ENCODE results near the gene CSF2RB. TPM values are rescaled to one million over a fixed set of nuclear protein-coding genes. Genes with fewer than 3 reads are reported as not detected.

The CSF2RB gene
- total and polyA plus RNA-seq, 2 donors (not counting 3 experiments of a cell fraction or from before 2014, with no cell fraction given) = 20.6 to 68.2 TPM

DNA sequence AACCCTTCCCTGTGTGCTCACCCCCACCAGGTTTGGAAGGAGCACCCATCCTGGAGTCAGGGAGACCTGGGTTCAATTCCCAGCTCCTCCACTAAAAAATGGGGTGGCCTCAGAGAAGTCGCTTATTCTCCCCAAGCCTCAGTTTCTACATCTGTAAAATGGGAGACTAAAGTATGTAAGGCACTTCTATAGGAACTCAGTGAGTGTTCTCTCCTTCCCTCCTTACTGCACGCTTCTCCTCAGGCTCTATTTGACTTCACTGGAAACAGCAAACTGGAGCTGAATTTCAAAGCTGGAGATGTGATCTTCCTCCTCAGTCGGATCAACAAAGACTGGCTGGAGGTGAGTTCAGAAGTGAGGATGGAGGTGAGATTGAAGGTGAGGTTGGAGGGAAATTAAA, 41.3 kb upstream of the CSF2RB start:
- dilution Hi-C loops (cut with MboI; ENCODE audit: extremely low pct_ligation_motif_present, low sequenced_read_pairs) (no loop called here), intact Hi-C loops (cut with micrococcal nuclease) (loop anchor here (2.0 kb wide), 2 partner anchors 41 to 173 kb away; partner anchors contain the start of gene CSF2RB)
- H3K36me3 ChIP-seq (ENCODE audit: control insufficient read depth in 2 of 2, extremely low read depth in 1 of 2, insufficient read depth in 2 of 2, low read length in 2 of 2) = no peaks in the 10 kb centered on the region
- no peaks in the 10 kb centered on the region for H3K79me2 ChIP-seq (ENCODE audit: control insufficient read depth, insufficient read depth, low read length)
- no peaks in the 10 kb centered on the region for H3K9me1 ChIP-seq (replicated peaks; ENCODE audit: control insufficient read depth, extremely low read depth, insufficient read depth, low read length)
- no peak for DNase-seq (ENCODE audit: low read depth, low spot score)
- H4K20me1 ChIP-seq (replicated peaks; ENCODE audit: control insufficient read depth, extremely low read depth, insufficient read depth, low read length) = no peaks in the 10 kb centered on the region
- TF ChIP-seq MYC (IDR thresholded peaks at IDR 0.05; ENCODE audit: low read depth, low read length) = no peak
- no peak for TF ChIP-seq POLR2A (IDR thresholded peaks at IDR 0.05; ENCODE audit: low read depth, low read length)
- TF ChIP-seq MAX (IDR thresholded peaks at IDR 0.05; ENCODE audit: insufficient read depth, insufficient read length) = no peak
- no peak overlapping the region for H3K4me2 ChIP-seq (ENCODE audit: insufficient read depth, low read length)
- no peaks in the 10 kb centered on the region for H3K9me3 ChIP-seq (replicated peaks; ENCODE audit: control insufficient read depth, insufficient read depth, low read length)
- BruUV-seq (replicated peaks) = no TSS peak
- H3K27me3 ChIP-seq (ENCODE audit: control insufficient read depth in 2 of 2, insufficient read depth in 2 of 2, low read length in 2 of 2) = peaks cover 0 to 2% of the 10 kb centered on the region in 2 experiments
- CTCF ChIA-PET = interaction anchor here (0.8 to 2.2 kb wide), 3 partner anchors 10 to 106 kb away, joined by 3 to 12 read pairs (median 4); no protein-coding TSS in a partner anchor
- no peak overlapping the region for H3K9ac ChIP-seq (replicated peaks; ENCODE audit: extremely low read depth, insufficient read depth, low read length)
- FAIRE-seq = no peak
- H2AFZ ChIP-seq (ENCODE audit: low read depth, low read length) = no peak overlapping the region
- H3K4me1 ChIP-seq (ENCODE audit: control insufficient read depth, extremely low read depth, insufficient read depth, low read length) = peaks cover 18% of the 10 kb centered on the region
- no peak overlapping the region for H3K27ac ChIP-seq (ENCODE audit: insufficient read depth, low read depth, low read length)
- H3K4me3 ChIP-seq (replicated peaks in 1 of 3; ENCODE audit: insufficient read depth in 1 of 3, low read depth in 1 of 3, low read length in 3 of 3) = no peak overlapping the region
- POLR2A ChIA-PET = no interaction called here

GRCh38 chr22:36872866-36873498, 40.4 kb upstream of the CSF2RB start:
- Histone ChIP-seq H3K27me3 (ENCODE audit: control insufficient read depth in 2 of 2, insufficient read depth in 2 of 2, low read length in 2 of 2) (peaks cover 0 to 2% of the 10 kb centered on the region in 2 experiments), H2AFZ (ENCODE audit: low read depth, low read length) (no peak overlapping the region), H3K36me3 (ENCODE audit: control insufficient read depth in 2 of 2, extremely low read depth in 1 of 2, insufficient read depth in 2 of 2, low read length in 2 of 2) (no peaks in the 10 kb centered on the region), H3K79me2 (ENCODE audit: control insufficient read depth, insufficient read depth, low read length) (no peaks in the 10 kb centered on the region), H3K27ac (ENCODE audit: insufficient read depth, low read depth, low read length) (no peak overlapping the region), H3K4me1 (ENCODE audit: control insufficient read depth, extremely low read depth, insufficient read depth, low read length) (peaks cover 18% of the 10 kb centered on the region), H3K9me1 (replicated peaks; ENCODE audit: control insufficient read depth, extremely low read depth, insufficient read depth, low read length) (no peaks in the 10 kb centered on the region), H4K20me1 (replicated peaks; ENCODE audit: control insufficient read depth, extremely low read depth, insufficient read depth, low read length) (no peaks in the 10 kb centered on the region), H3K9me3 (replicated peaks; ENCODE audit: control insufficient read depth, insufficient read depth, low read length) (no peaks in the 10 kb centered on the region), H3K4me3 (replicated peaks in 1 of 3; ENCODE audit: insufficient read depth in 1 of 3, low read depth in 1 of 3, low read length in 3 of 3) (no peak overlapping the region), H3K9ac (replicated peaks; ENCODE audit: extremely low read depth, insufficient read depth, low read length) (no peak overlapping the region), H3K4me2 (ENCODE audit: insufficient read depth, low read length) (no peak overlapping the region)
- no TSS peak for BruUV-seq (replicated peaks)
- ChIA-PET POLR2A (interaction anchor here (0.5 kb wide), 1 partner anchor 11 kb away, joined by 3 read pairs; no protein-coding TSS in a partner anchor), CTCF (interaction anchor here (1.0 to 2.0 kb wide), 12 partner anchors 7 to 142 kb away, joined by 3 to 18 read pairs (median 4); partner anchors contain the start of gene CSF2RB)
- FAIRE-seq (no peak), DNase-seq (ENCODE audit: low read depth, low spot score) (no peak)
- TF ChIP-seq MAX (IDR thresholded peaks at IDR 0.05; ENCODE audit: insufficient read depth, insufficient read length) (no peak), POLR2AphosphoS5 (IDR thresholded peaks at IDR 0.05; ENCODE audit: insufficient read depth, low read depth, low read length) (no peak), POLR2A (IDR thresholded peaks at IDR 0.05; ENCODE audit: low read depth, low read length) (no peak), FOS (IDR thresholded peaks at IDR 0.05; ENCODE audit: borderline replicate concordance, insufficient read depth, low read length) (no peak), MYC (IDR thresholded peaks at IDR 0.05; ENCODE audit: low read depth, low read length) (no peak), EZH2 (IDR thresholded peaks at IDR 0.05; ENCODE audit: borderline replicate concordance, low read depth, low read length, severe bottlenecking) (no peak), GATA2 (IDR thresholded peaks at IDR 0.05; ENCODE audit: insufficient read depth, insufficient read length, low read depth, low read length) (no peak), JUN (IDR thresholded peaks at IDR 0.05; ENCODE audit: borderline replicate concordance, insufficient read depth, insufficient read length, low read depth) (no peak)
- TF ChIP-seq, protein P1, sequence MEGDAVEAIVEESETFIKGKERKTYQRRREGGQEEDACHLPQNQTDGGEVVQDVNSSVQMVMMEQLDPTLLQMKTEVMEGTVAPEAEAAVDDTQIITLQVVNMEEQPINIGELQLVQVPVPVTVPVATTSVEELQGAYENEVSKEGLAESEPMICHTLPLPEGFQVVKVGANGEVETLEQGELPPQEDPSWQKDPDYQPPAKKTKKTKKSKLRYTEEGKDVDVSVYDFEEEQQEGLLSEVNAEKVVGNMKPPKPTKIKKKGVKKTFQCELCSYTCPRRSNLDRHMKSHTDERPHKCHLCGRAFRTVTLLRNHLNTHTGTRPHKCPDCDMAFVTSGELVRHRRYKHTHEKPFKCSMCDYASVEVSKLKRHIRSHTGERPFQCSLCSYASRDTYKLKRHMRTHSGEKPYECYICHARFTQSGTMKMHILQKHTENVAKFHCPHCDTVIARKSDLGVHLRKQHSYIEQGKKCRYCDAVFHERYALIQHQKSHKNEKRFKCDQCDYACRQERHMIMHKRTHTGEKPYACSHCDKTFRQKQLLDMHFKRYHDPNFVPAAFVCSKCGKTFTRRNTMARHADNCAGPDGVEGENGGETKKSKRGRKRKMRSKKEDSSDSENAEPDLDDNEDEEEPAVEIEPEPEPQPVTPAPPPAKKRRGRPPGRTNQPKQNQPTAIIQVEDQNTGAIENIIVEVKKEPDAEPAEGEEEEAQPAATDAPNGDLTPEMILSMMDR (IDR thresholded peaks at IDR 0.05; ENCODE audit: extremely low read depth in 1 of 2, insufficient read depth in 1 of 2, low read depth in 1 of 2, low read length in 2 of 2) = no peak
- dilution Hi-C loops (cut with MboI; ENCODE audit: extremely low pct_ligation_motif_present, low sequenced_read_pairs) = no loop called here
- intact Hi-C loops (cut with micrococcal nuclease) = loop anchor here (1.0 to 2.0 kb wide), 3 partner anchors 40 to 172 kb away; partner anchors contain the start of gene CSF2RB
